ENCODE measurements around the gene VTA1. TPM values are rescaled to one million over a fixed set of nuclear protein-coding genes. Genes with fewer than 3 reads are reported as not detected.
"Not testable (repeated sequence)": the region's sequence is repeated elsewhere in the genome, so short reads cannot be mapped to it uniquely, and the experiment has no call there.

Gene VTA1
- total and polyA plus RNA-seq, 2 donors: 32.3 to 73.6 TPM

DNA sequence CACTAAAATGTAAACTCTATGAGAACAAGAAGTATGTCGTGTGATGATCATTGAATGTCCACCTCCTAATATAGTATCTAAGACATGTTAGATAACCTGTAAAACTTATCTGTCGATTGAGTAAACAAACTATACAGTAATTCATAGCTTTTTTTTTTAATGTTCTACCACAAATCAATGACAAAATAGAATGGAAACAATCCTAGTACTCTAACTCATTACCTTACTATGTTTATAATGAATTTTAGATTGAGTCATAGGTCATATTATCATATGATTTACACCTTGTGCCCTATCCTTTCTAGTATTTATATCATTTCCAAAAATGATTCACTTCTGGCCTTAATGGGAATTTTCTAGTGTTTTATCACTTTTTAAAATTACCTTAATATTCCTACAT lies 6.1 kb downstream of the VTA1 start:
- no peaks in the 10 kb centered on the region for H3K36me3 ChIP-seq (ENCODE audit: insufficient read depth)
- H3K4me1 ChIP-seq (ENCODE audit: insufficient read depth): peaks cover 2% of the 10 kb centered on the region
- no peak for DNase-seq (ENCODE audit: extremely low spot score)
- 63% methylated on average over 2 of the region's 2 CpGs for WGBS
- H3K27ac ChIP-seq (ENCODE audit: low read depth): no peak overlapping the region
- H3K4me3 ChIP-seq (ENCODE audit: low read depth, low read length): no peak overlapping the region

- 78% methylated on average over 1 of the region's 1 CpG for WGBS
- Histone ChIP-seq H3K4me3 (ENCODE audit: low read depth, low read length) (no peak overlapping the region), H3K4me1 (ENCODE audit: insufficient read depth) (no peaks in the 10 kb centered on the region), H3K27ac (ENCODE audit: low read depth) (no peak overlapping the region), H3K36me3 (ENCODE audit: insufficient read depth) (no peaks in the 10 kb centered on the region)
- no peak for DNase-seq (ENCODE audit: extremely low spot score)
Observed at GRCh38 chr6:142154336-142154735, 7.3 kb downstream of the VTA1 start.

DNA sequence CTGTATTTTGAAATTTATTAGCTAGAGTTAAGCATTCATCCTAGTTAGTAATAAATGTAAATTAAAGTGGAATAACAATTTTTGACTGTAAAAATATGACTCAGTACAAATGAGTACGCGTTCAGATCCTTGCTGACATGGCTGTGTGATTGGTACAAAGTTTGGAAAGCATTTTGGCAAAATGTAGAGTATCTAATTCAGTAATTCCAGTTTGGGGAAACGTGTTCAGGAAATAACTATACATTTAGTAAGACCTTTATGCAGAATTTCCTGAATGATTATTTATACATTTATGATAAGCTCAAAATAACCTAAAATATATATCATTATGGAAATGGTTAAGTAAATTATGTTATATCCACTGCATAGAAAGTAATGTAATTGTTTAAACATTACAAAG lies 8.0 kb downstream of the VTA1 start:
- WGBS: 75% methylated on average over 3 of the region's 3 CpGs
- Histone ChIP-seq H3K36me3 (ENCODE audit: insufficient read depth) (no peaks in the 10 kb centered on the region), H3K4me3 (ENCODE audit: low read depth, low read length) (no peak overlapping the region), H3K27ac (ENCODE audit: low read depth) (no peak overlapping the region), H3K4me1 (ENCODE audit: insufficient read depth) (no peaks in the 10 kb centered on the region)
- no peak for DNase-seq (ENCODE audit: extremely low spot score)

DNA sequence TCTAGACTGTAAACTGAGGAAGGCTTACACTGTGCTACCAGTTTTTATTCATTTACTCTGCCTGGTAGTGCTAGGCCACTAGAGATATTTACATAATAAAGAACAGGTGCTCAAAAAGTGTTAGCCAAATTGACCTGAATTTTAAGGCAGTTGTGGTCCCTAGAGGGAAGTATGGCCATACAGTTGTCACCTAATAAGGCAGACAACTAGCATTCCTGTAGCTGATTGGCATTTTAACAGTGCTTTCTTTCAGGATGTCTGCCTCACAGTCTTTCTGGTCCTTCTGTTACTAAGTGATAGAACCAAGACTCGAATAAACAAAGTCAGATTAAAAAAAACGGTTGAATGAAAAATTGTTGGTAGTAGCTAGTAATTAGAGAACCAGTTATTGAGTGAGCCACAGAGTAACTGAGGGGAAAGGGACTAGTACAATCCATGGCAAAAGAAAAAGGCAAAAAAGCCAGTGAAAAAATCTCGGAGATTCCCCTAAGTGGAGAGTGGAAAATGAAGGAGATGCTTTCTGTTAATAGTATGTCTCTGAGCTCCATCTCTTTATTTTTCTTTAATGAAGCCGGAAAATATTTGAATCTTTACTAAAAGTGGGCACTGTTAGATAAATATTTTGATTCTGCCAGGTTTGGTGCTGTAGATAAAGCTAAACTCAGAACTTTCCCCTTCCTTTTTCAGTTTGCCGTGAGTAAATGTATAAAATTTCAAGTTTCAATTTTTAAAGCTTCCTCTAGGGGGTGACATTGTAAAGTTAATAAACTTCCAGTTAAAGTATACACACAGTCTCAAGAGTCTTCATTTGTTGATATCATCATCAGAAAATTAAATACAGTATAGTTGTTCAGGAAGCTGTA lies 9.1 kb downstream of the VTA1 start:
- Histone ChIP-seq H3K27ac (ENCODE audit: low read depth) (no peak overlapping the region), H3K4me1 (ENCODE audit: insufficient read depth) (no peaks in the 10 kb centered on the region), H3K4me3 (ENCODE audit: low read depth, low read length) (no peak overlapping the region), H3K36me3 (ENCODE audit: insufficient read depth) (no peaks in the 10 kb centered on the region)
- WGBS: 47% methylated on average over 5 of the region's 5 CpGs
- no peak for DNase-seq (ENCODE audit: extremely low spot score)

- H3K4me1 ChIP-seq (ENCODE audit: insufficient read depth); H3K4me3 ChIP-seq (ENCODE audit: low read depth, low read length); H3K27ac ChIP-seq (ENCODE audit: low read depth); DNase-seq (ENCODE audit: extremely low spot score); H3K36me3 ChIP-seq (ENCODE audit: insufficient read depth): not testable (repeated sequence)
- WGBS: 91% methylated on average over 4 of the region's 4 CpGs
Observed at GRCh38 chr6:142156758-142157068, 9.7 kb downstream of the VTA1 start.

- Histone ChIP-seq H3K4me1 (ENCODE audit: insufficient read depth) (no peaks in the 10 kb centered on the region), H3K4me3 (ENCODE audit: low read depth, low read length) (no peak overlapping the region), H3K27ac (ENCODE audit: low read depth) (no peak overlapping the region), H3K36me3 (ENCODE audit: insufficient read depth) (no peaks in the 10 kb centered on the region)
- DNase-seq (ENCODE audit: extremely low spot score): no peak
- WGBS: 82% methylated on average over 1 of the region's 1 CpG
Observed at GRCh38 chr6:142162780-142163179, 15.7 kb downstream of the VTA1 start.

DNA sequence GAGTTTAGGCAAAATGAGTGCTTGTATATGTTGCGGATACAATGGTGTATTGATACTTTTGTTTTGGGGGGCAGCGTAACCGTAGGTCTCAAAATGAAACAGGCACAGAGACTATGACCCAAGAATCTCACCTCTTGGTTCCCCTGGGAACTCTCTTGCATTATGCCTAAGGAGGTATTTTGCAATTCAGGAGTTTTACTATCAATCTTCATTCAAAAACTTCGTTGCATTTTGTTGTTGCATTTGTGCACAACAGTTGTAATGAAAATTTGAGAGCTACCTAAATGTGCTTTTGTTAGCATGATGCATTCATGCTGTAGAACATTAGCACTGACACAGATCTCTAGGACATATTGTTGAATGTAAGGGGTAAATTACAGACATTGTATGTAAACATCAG lies 18.2 kb downstream of the VTA1 start:
- Histone ChIP-seq H3K27ac (ENCODE audit: low read depth) (no peak overlapping the region), H3K36me3 (ENCODE audit: insufficient read depth) (no peaks in the 10 kb centered on the region), H3K4me1 (ENCODE audit: insufficient read depth) (no peaks in the 10 kb centered on the region), H3K4me3 (ENCODE audit: low read depth, low read length) (no peak overlapping the region)
- no peak for DNase-seq (ENCODE audit: extremely low spot score)
- 89% methylated on average over 4 of the region's 4 CpGs for WGBS

- no peaks in the 10 kb centered on the region for H3K36me3 ChIP-seq (ENCODE audit: insufficient read depth)
- DNase-seq (ENCODE audit: extremely low spot score): no peak
- H3K27ac ChIP-seq (ENCODE audit: low read depth): no peak overlapping the region
- no peak overlapping the region for H3K4me3 ChIP-seq (ENCODE audit: low read depth, low read length)
- no peaks in the 10 kb centered on the region for H3K4me1 ChIP-seq (ENCODE audit: insufficient read depth)
- WGBS: 91% methylated on average over 3 of the region's 3 CpGs
Observed at GRCh38 chr6:142167071-142167470, 20.0 kb downstream of the VTA1 start.

DNA sequence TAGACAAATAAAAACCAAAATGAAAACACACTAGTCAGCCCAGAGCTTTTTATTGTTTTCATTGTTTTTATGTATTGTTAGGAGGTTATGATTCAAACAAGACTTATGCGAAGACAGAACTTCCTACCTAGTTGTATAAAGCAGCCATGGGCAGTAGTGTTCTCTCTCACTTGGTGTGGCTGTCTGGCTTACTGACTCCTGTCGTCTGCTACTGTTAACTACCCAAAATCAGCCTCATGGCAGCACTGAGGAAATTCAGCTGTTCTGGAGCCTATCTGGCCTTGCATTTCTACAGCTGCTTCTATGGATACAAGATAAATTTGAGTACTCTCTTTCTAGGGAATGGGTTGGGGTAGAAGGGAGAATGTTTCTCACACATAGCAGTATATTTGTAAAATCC lies 20.4 kb downstream of the VTA1 start:
- Histone ChIP-seq H3K27ac (ENCODE audit: low read depth) (no peak overlapping the region), H3K4me1 (ENCODE audit: insufficient read depth) (no peaks in the 10 kb centered on the region), H3K36me3 (ENCODE audit: insufficient read depth) (no peaks in the 10 kb centered on the region), H3K4me3 (ENCODE audit: low read depth, low read length) (no peak overlapping the region)
- 65% methylated on average over 2 of the region's 2 CpGs for WGBS
- DNase-seq (ENCODE audit: extremely low spot score): no peak

GRCh38 chr6:142171351-142171750 lies 24.3 kb downstream of the VTA1 start:
- DNase-seq (ENCODE audit: extremely low spot score): no peak
- Histone ChIP-seq H3K4me3 (ENCODE audit: low read depth, low read length) (no peak overlapping the region), H3K36me3 (ENCODE audit: insufficient read depth) (peaks cover 2% of the 10 kb centered on the region), H3K4me1 (ENCODE audit: insufficient read depth) (no peaks in the 10 kb centered on the region), H3K27ac (ENCODE audit: low read depth) (no peak overlapping the region)

DNA sequence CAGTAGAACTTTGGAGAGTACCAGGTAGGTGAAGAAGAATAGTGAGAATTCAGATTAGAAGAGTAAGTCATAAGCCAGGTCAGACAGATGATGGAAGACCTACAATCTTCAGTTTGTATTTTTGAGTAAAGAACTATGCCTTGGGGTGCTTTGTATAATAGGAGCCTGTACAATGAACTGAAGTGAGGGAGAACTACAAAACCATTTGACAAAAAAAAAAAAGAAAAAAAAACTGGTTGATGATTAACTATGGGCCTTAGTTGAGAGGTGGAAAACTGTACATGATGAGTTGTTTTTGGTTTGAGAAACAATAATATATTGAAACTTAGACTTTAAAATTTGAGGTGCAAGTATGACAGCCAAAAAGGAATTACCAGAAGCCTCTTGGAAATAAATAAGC lies 25.7 kb downstream of the VTA1 start:
- H3K27ac ChIP-seq (ENCODE audit: low read depth): no peak overlapping the region
- H3K4me1 ChIP-seq (ENCODE audit: insufficient read depth): no peaks in the 10 kb centered on the region
- DNase-seq (ENCODE audit: extremely low spot score): no peak
- H3K4me3 ChIP-seq (ENCODE audit: low read depth, low read length): no peak overlapping the region
- H3K36me3 ChIP-seq (ENCODE audit: insufficient read depth): peaks cover 5% of the 10 kb centered on the region

DNA sequence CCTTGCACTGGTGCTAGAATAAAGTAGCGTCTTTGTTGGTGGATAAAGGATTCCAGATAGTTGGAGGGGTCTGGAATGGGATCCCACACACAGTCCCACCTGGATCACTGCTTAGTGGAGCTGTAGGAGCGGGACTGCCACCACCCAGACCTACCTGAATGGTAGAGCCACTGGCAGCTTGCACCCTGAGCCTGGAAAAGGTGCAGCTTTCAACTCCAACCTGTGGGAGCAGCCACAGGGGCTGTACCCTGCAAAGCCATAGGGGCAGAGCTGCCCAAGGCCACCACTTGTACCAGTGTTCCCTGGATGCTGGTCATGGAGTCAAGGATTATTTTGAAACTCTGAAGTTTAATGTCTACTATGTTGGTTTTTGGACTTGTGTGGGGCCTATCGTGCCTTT lies 26.9 kb downstream of the VTA1 start:
- WGBS: 99% methylated on average over 3 of the region's 3 CpGs
- Histone ChIP-seq H3K4me3 (ENCODE audit: low read depth, low read length) (no peak overlapping the region), H3K36me3 (ENCODE audit: insufficient read depth) (peaks cover 5% of the 10 kb centered on the region), H3K4me1 (ENCODE audit: insufficient read depth) (no peaks in the 10 kb centered on the region), H3K27ac (ENCODE audit: low read depth) (no peak overlapping the region)
- DNase-seq (ENCODE audit: extremely low spot score): no peak

GRCh38 chr6:142174703-142175102 lies 27.6 kb downstream of the VTA1 start:
- peaks cover 5% of the 10 kb centered on the region for H3K36me3 ChIP-seq (ENCODE audit: insufficient read depth)
- WGBS: 96% methylated on average over 6 of the region's 6 CpGs

DNA sequence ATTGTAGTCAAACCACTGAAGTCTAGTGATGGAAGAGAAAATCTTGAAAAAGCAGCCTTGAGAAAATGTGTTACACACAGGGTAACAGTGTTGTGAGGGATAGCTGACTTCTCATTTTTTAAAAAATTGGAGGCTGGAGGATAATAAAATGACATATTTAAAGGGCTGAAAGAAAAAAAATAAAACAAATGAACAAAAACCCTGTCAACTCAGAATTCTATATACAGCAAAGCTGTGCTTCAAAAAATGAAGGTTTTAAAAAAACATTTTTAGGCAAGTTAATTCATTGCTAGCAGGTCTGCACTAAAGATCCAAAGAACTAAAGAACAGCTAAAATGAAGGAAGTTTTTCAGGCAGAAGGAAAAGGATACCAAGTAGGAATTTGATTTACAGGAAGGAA lies 31.1 kb downstream of the VTA1 start:
- Histone ChIP-seq H3K27ac (ENCODE audit: low read depth) (no peak overlapping the region), H3K36me3 (ENCODE audit: insufficient read depth) (peaks cover 7% of the 10 kb centered on the region), H3K4me1 (ENCODE audit: insufficient read depth) (no peaks in the 10 kb centered on the region), H3K4me3 (ENCODE audit: low read depth, low read length) (no peak overlapping the region)
- DNase-seq (ENCODE audit: extremely low spot score): no peak

More at GRCh38 chr6:142174703-142175102, 27.6 kb downstream of the VTA1 start:
- Histone ChIP-seq H3K4me1 (ENCODE audit: insufficient read depth) (no peaks in the 10 kb centered on the region), H3K27ac (ENCODE audit: low read depth) (no peak overlapping the region), H3K4me3 (ENCODE audit: low read depth, low read length) (no peak overlapping the region)
- no peak for DNase-seq (ENCODE audit: extremely low spot score)

- Histone ChIP-seq H3K27ac (ENCODE audit: low read depth) (no peak overlapping the region), H3K4me1 (ENCODE audit: insufficient read depth) (no peaks in the 10 kb centered on the region), H3K4me3 (ENCODE audit: low read depth, low read length) (no peak overlapping the region), H3K36me3 (ENCODE audit: insufficient read depth) (peaks cover 5% of the 10 kb centered on the region)
- DNase-seq (ENCODE audit: extremely low spot score): no peak
Observed at GRCh38 chr6:142182004-142182403, 34.9 kb downstream of the VTA1 start.
